Stimulated activated CD4-positive, alpha-beta T cell treated with anti-CD3 and anti-CD28 coated beads, Interleukin-2, amount 100 ng/mL, for 24 hours (primary cell): ENCODE data around the gene MET.

ENCODE experiments used
- DNase-seq, 2 donors: peaks; one replicate each; pipeline ENCODE4 v3.0.0-alpha.2; 2020

The MET gene

DNA sequence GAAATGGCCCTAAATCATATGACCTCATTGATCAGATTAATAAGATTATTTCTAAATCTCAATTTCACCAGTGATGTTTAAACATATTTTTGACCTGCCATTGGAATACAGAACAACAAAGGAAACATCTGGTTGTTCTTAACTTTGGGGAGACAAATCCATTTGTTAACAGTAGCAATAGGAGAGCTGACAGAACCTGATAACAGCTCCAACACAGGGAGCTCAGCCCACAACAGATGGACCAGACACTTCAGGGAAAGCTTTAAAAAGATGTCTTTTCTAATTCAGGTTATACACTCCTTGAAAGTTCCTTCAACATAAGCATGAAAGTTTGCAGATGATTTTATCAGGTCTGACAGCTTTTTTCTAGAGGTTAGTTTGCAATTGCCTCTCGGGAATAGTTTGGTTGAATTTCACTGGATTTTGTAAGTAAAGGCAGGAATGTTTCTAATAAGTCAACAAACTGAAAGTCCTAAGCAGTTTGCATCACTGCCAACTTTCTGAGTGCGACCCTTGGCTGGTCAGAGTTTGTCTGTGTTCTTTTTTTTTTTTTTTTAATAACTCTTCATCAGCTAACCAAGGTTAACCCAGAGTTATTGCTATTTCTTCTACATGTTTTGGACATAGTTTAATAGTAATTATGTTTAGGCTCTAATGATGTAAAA, 6.5 kb upstream of the MET start:
- DNase-seq: no peak

DNA sequence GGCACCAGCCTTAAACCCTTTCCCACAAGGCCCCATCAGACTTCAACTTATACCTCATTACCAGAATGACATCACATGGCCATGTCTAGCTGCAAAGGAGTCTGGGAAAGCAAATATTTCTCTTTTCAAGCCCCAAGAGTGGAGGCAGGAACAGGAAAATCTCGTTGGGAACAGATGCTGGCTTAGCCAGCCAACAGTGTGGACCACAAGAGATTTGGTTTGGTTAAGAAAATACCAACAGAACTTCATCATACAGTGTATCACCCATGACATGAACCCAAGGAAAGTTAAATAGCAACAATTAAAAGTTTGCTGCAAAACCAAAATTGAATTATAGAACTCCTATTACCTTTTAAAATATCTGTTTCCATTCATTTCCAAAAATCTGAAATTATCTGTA, 2.2 kb upstream of the MET start:
- no peak for DNase-seq

DNA sequence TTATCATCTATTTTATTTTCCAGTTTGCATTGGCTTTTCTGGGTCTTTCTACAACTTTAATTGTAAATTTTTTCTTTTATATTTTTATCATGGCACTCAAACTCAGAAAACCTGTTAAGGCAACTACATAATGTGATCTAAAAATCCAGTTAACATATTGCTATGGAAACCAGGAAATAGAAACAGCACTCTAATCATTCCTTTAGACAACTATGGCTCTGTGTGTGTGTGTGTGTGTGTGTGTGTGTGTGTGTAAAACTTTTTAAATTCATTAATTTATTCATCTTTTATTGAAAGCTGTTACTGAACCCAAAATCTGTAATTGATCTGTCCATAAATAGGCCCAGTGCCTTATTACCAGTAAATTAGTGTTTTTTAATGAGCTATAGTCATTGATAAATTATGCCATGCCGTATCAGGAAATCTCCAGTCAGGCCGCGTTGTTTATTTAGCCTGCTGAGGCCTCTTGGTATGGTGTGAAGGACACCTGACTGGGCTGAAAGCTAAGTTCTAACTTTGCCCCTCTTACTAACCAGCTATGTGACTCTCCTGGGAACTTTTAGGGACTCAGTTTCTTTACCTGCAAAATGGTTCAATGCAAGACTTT, 1.5 kb upstream of the MET start:
- DNase-seq: no peak

DNA sequence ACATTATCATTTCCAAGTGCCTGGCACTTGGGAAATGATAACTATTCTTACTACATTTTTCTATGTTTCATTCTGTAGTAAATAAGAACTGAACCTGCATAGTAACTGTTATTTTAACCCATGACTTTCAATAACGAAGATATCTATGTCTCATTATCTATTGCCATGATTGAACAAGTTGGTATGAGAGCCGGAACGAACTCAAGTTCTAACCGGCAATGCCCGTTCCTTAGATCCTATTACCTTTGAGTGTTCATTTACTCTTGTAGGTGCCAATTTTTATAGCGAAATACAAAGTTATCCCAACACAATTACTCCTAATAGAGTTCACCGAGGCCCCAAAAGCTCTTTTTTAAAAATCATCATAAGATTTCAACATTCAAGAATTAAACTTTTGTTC, 885 bp upstream of the MET start:
- no peak for DNase-seq

DNA sequence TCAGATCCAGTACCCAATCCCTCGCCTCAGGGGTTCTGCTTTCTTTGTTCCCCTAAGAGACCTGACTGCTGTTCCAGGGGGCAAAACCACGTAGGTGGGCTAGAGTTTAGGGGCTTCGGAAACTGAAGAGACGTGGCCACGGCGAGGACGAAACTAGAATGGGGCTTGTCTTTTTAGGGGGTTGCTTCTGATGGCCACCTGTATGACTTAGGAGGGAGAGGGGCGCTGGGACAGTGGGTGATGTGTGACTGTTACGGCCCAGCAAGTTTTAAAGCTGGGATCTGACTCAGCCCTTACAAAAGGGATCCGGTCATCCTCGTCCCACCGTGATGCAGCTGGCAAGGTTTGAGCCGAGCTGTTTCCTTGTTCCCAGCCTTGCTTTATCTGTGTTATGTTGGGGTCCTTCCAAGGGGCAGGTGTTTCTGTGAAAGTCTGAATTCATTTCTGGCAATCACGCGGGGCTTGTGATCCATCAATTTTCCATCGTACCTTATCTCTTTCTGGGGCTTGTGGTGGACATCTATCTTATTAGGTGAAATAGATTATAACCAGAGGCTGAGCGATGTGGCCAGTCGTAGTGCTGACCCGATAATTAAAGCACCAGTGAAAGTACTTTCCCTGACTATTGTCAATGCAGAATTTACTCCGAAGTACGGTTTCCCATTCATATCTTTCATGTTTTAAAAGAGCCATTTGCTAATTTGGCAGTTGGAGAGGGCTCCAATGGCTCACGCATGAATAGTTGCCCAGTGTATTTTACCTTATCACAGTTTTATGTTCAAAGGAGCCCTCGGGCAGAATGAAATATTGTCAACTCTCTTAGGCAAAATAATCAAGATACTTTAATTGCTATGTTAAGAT, 830 bp downstream of the MET start:
- DNase-seq: no peak

DNA sequence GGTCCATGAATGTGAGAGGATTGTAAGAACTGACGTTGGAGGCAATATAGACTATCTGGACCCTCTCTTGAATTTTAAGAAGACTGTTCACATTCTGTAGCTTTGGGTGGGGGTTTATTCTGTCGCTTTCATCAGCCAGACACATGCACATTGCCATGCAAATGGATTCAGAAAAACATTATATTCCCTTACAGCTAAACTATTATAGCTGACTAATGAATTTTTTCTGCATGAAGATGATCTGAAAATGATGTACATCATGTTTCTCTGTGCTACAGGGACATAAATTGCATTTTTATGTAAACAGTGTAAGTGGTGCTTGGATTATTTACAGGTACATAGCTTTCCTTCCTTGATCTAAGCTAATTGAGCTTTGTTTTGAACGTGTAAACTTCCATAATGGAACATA, 1.5 kb downstream of the MET start:
- no peak for DNase-seq

DNA sequence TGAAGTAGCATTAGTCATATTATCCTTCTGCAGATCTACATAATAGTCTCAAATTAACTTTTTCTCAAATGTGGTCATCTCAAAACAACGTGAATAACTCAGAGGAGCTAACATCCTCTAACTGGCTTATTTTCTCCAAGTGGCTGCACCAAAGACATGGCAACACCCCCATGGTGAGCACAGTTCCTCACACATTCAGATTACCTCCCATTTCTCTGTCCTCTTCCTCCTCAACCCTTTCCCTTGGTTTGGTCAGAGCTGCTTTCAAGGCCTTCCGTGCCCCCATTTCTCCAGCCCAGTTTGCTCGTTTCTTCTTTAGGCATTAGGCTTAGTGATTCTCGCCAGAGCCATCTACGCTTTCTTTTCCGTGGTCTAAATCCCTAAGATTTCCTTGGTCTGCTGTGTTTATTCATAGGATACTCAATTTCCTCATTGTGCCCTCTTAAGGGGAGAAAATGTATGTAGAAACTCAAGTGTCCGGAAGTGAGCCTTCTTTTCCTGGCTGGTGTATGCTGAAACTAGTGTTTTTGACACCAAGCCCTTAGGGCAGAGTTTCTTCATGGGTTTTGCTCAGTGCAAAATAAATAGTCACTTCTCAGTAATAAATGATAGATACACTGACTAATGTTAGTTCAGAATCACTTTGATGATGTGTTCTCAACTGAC, 2.6 kb downstream of the MET start:
- no peak for DNase-seq

DNA sequence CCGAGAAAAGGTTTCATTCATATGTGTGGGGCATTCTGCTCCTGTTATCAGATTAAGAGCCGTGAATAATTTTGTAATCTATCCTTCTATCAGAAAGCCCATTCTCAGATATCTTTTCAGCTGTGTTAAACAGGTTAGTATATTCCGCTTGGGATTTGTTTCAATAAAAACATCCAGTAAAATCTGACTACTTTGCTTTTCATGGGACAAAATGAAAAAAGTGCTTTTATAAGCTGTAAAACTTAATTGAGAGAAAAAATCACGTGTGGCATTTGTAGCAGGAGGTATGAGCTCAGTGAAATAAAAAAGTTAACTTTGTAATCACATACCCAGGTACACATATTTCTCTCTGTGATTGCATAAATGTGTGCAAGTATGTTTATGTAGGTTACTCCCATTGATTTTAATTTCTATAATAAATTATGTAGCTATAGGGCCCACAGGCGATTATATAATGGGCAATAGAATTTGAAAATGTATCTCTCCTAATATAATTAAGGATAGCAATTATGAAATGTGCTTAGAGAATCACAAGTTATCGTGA, 3.9 kb downstream of the MET start:
- DNase-seq: no peak

DNA sequence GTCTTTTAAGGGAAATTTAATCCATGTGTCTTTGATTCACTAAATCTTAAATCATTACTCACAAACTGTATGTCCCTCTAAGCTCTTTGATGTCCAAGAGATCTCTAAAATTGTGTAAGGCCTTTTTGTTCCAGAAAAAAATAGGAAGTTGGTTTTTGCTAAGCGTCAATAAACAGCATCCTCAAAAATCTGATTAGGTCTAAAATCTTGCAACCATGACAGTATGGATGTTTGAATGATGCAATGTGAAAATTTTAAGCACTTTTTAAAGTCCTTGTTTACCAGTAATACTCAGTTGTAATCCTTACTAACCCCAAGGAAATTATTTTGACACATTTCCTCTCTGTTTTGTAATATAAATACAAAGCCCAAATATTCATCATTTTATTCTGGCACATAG, 6.8 kb downstream of the MET start:
- no peak for DNase-seq

DNA sequence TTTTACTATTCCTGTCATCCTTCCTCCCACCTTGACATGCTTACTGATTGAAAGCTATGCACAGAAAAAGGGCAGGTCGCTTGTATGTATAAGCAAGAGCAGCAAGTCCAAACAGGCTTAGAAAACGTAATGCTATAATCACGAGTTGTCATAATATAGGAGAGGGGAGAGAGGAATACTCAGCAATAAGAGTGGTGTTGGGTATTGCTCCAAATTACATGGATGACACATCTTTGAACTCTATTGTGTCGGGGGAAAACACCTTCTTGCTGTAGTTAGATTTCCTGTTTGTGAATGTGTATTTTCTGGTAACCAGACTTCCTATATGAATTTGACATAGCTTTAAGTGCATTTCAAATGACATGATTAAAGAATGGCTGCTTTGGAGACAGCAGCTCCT, 7.5 kb downstream of the MET start:
- DNase-seq: no peak

DNA sequence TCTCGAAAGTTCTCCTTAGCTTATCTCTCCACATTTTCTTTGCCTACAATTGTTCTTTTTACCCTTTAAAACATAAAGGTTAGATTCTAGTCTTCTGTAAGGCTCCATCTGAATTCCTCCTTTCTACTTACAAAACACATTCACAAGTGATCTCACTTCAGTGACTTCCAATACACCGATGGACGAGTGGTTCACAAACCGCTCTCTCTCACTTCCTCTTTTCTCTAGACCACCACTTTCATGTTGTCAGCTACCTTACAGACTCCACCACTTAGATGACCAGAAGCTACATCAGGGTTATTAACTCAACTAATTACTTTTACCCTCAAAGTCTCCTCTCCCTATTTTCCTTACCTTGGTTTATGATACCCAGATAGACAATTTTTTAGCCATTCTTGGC, 11.8 kb downstream of the MET start:
- no peak for DNase-seq

DNA sequence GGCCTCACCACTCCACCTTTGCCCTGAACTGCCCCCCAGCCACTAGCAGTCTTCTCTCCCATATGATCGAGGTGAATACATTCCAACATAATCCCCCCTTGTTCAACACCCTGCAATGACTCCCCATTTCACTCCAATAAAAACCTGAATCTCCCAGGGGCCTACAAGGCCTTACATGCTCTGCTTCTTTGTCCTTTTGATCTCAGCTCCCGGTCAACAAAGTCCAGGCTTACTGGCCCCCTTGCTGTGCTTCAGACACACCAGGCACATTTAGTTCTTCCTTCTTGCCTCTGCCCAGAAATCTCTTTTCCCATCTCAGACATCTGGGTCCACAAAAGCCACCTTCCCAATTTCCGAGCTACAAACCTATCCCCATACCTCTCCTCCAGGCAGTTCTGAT, 14.0 kb downstream of the MET start:
- no peak for DNase-seq

DNA sequence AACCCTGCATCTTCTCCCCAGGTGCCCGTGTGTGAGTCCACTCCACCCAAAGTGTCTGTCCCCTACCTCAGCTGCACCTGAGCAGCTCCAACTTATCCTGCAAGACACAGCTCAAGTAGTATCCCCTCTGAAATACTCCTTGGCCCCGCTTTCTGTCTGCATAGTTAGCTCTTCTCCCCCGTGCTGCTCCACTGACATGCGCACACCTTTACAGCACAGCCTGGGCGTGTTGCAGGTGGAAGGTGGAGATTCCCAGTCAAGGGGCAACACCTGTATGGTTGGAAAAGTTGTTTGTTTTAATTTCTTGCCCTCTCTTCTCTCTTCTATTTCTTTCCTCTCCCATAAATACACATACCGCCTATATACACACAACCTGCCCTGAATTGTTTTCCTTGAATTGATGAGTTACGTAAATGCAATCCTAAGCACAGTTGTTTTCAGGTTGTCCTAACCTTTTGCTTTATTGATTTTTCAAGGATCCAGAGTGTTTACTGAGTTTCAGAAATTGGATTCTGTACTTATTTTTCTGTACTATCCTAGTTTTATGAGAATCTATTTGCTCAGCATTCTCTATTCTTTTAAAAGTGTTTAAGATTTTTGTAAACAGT, 14.9 kb downstream of the MET start:
- DNase-seq: no peak

DNA sequence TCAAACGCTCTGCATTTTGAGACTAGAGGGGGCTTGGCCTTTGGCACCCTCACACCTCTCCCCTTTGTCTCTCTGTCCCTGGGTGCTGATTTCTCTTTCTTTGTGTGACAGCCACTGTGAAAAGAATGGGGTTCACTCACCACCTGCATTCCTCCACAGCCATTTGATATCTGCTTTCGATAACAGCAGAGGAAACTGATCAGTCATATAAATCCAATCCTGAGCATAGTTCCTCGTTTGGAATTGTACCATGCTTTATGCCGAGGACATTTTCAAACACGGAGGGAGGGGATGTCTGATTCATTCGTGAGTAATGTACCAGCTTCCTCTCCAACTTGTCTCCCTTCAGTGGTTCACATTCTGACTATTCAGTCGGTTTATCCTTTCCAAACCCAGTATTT, 15.8 kb downstream of the MET start:
- DNase-seq: no peak

DNA sequence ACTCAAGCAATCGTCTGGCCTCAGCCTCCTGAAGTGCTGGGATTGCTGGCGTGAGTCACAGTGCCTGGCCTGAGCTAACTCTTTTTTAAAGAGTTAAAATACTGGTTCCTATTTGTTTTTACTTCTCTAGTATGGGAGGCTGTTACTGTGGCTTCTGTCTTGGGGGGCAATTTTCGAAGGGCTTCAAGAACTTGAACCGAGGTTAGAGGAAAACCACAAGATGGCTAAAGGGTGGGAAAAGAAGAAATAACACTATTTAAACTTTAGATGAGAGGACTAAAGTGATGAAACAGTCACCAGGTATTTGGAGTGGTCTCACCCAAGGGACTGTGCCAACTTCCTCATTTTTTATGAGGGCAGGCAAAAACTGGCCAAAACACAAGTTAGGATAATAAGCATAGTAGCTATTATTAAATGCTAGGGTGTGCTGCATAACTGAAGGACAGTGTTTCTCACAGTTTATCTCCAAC, 17.8 kb downstream of the MET start:
- no peak for DNase-seq

DNA sequence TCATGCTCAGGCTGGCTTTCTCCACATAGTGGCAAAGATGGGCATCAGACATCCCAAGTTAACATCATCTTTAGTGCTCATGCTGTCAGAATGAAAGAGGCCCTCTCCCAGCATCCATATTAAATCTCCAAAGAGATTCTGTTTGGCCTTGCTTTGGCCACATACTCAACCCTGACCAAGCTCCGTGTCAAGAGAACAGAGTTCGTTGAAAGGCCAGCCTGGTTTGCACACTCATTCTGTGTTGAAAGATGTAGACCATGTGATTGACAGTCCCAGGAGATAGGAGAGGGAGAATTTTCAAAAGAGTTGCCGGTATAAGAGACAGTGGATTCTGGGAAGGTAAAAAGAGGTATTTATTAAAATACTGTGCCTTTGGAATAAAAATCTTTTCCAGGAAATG, 19.7 kb downstream of the MET start:
- DNase-seq: no peak

DNA sequence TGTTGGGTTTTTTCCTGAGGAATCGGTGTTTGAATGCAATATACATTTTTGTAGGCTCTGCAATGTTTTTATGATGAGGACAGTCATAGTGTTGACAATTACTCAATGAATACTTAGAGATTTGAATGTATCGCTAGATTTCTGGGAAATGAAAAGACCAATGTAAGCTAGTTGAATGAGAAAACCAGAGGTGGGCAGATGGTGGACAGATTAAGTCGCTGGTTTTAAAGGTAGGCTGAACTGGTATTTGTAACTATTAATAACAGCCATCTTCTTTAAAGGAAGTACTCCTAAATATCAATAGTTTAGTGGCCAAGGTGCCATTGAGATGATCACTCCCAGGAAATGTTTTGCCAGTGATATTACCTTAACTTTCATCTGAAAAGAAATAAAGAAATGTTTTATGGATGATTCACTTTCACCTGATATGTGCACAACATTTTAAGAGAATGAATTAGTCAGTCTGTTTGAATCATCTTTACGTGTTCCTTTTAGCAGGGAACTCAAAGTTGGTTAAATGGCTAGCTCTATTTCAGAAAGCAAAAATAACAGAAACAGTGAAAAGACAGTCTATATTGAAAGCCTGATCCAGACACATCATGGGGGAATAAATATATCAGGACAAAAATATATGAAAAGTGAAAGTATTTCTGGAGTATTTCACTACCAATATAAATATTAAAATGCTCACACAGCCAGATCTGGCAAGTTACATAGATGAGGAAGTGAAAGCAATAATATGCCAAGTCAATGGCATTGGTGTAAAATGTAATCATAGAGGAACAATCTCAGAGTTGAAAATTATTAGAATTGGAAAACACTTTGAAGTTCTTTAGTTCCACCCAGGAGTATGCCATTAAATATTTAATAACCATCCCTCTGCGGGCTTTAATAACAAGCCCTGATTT, 20.7 kb downstream of the MET start:
- no peak for DNase-seq

DNA sequence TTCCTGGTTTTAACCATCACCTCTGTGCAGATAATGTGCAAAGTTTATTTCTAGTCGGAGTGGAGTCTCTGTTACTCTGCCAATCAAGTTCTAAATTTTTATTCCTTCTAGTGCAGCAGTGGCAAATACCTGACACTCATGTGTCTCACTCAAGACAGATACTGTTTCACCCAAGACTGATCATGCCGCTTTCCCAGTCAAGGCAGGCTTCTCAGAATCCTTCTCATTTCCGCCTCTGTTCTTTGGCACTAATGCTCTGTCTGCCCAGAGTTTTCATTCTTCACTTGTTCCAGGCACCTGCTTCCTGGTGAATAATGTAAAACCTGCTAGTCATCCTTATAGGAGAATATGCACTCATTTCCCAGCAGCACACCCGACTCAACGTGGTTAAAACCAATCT, 24.7 kb downstream of the MET start:
- no peak for DNase-seq

DNA sequence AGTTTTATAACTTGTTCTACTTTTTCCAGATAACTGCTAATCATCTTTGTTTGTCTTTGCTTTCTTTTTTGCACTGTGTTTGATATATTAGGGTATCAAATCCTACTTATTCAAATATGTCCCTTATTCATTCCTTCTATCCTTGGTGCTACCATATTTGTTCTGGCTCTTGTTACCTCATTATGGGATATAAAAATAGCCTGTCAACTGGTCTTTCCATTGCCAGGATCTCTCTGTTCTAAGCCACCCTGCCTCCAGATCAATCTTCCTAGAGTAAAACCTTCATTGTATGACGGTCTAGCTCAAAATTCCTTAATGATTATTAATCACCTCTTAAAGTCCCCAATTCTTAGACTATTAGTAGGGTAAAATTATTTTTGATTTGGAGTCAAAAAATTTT, 25.2 kb downstream of the MET start:
- DNase-seq: no peak

DNA sequence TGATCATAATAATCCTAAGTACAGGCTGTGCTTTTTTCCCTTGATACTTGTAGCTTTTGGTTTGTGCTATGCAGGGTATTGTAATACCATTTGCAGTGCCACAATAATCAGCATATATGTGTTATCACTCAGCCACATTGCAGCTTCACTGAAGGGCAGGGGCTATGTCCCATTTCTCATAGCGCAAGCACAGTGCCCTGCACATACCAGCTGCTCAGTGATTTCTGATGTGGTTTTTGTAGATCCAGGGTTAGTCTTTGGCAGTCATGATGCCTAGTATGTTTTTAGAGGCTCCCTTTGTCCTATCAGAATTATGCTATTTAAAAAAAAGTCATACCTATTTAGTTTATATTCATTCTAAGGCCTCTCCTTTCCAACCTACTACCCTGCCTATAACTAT, 25.8 kb downstream of the MET start:
- no peak for DNase-seq

DNA sequence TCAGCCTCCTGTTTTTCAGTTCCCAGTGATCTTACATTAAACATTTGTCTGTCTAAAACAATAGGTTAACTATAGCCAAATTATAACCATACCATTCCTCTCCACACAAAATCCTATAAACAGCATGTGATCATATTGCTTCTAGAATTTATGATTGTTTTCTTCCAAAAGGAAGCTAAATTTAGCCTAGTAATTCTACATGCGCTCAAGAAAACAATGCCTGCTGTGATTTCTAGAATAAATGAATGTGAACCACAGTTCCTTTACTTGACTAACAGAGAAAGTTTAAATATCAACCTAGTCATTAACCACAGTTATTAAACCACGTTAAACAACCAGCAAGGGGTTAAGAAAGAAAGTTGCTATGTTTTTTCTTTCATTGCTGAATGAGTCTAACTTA, 26.4 kb downstream of the MET start:
- no peak for DNase-seq
